ENCODE results near the gene GULP1. TPM values are rescaled to one million over a fixed set of nuclear protein-coding genes. Genes with fewer than 3 reads are reported as not detected.

The GULP1 gene
- total and polyA plus RNA-seq, 11 donors: 1.1 to 8.3 (median 4.7) TPM

GRCh38 chr2:188316342-188316741 lies 24.7 kb downstream of the GULP1 start:
- 93 to 98% (median 96%) methylated on average over 1 of the region's 1 CpG for WGBS, 4 donors
- Histone ChIP-seq H3K4me1 (no peaks in the 10 kb centered on the region), H3K27ac (no peak overlapping the region), H3K36me3 (no peaks in the 10 kb centered on the region), H3K4me3 (no peak overlapping the region), H3K9me3 (peaks cover 0 to 24% (median 0%) of the 10 kb centered on the region in 12 donors), H3K27me3 (no peaks in the 10 kb centered on the region)
- intact Hi-C loops (cut with DNase I): no loop called here
- DNase-seq: no peak
- TF ChIP-seq CTCF (IDR thresholded peaks at IDR 0.05) (no peak), POLR2A (IDR thresholded peaks at IDR 0.05) (no peak)
- ATAC-seq: no peak

- Histone ChIP-seq H3K36me3 (no peaks in the 10 kb centered on the region), H3K9me3 (peaks cover 0 to 24% (median 0%) of the 10 kb centered on the region in 12 donors), H3K4me1 (no peaks in the 10 kb centered on the region), H3K4me3 (no peak overlapping the region), H3K27me3 (no peaks in the 10 kb centered on the region), H3K27ac (no peak overlapping the region)
- ATAC-seq (no peak), DNase-seq (no peak)
- WGBS, 4 donors: 81 to 93% (median 88%) methylated on average over 4 of the region's 4 CpGs
- intact Hi-C loops (cut with DNase I): no loop called here
- no peak for TF ChIP-seq POLR2A (IDR thresholded peaks at IDR 0.05)
- no peak for TF ChIP-seq CTCF (IDR thresholded peaks at IDR 0.05)
Observed at GRCh38 chr2:188316791-188317423, 25.2 kb downstream of the GULP1 start.

- DNase-seq: no peak
- H3K27ac ChIP-seq: no peak overlapping the region
- H3K4me1 ChIP-seq: peaks cover 0 to 5% (median 0%) of the 10 kb centered on the region in 12 donors
- peaks cover 0 to 22% (median 0%) of the 10 kb centered on the region in 12 donors for H3K9me3 ChIP-seq
- no peak overlapping the region for H3K4me3 ChIP-seq
- TF ChIP-seq CTCF (IDR thresholded peaks at IDR 0.05) (no peak), POLR2A (IDR thresholded peaks at IDR 0.05) (no peak)
- H3K27me3 ChIP-seq: no peaks in the 10 kb centered on the region
- intact Hi-C loops (cut with DNase I): no loop called here
- WGBS, 4 donors: 88 to 93% (median 90%) methylated on average over 4 of the region's 4 CpGs
- ATAC-seq: no peak
- no peaks in the 10 kb centered on the region for H3K36me3 ChIP-seq
Observed at GRCh38 chr2:188318161-188318749, 26.6 kb downstream of the GULP1 start.

- DNase-seq: no peak
- H3K27ac ChIP-seq: no peak overlapping the region
- no peak overlapping the region for H3K4me3 ChIP-seq
- no peaks in the 10 kb centered on the region for H3K36me3 ChIP-seq
- H3K4me1 ChIP-seq: peaks cover 0 to 5% (median 0%) of the 10 kb centered on the region in 12 donors
- no peak for ATAC-seq
- intact Hi-C loops (cut with DNase I): no loop called here
- TF ChIP-seq POLR2A (IDR thresholded peaks at IDR 0.05) (no peak), CTCF (IDR thresholded peaks at IDR 0.05) (no peak)
- H3K27me3 ChIP-seq: no peaks in the 10 kb centered on the region
- H3K9me3 ChIP-seq: peaks cover 0 to 16% (median 0%) of the 10 kb centered on the region in 12 donors
- WGBS, 4 donors: 85 to 95% (median 89%) methylated on average over 1 of the region's 1 CpG
Observed at GRCh38 chr2:188319838-188320237, 28.2 kb downstream of the GULP1 start.
